WTC11 (cell line): ENCODE measurements around the gene PHYHIPL. TPM values are rescaled to one million over a fixed set of nuclear protein-coding genes. Genes with fewer than 3 reads are reported as not detected.

Experiments
- ATAC-seq: fragments of 200-7000 bp; cut with Tn5 transposase; 2 replicates; pipeline ENCODE4 v1.10.0; 2021; ENCODE audit warnings: mild to moderate bottlenecking, moderate library complexity
- CTCF ChIA-PET: fragments of 300-600 bp; sonication (Branson Sonifier 250); formaldehyde crosslinking; loops from one replicate; lab custom pipeline; 2021; ENCODE audit warnings: antibody characterized with exemption; lab: Charles Lee
- POLR2A ChIA-PET: fragments of 350-600 bp; sonication (Branson Sonifier 250); formaldehyde crosslinking; loops from one replicate; lab custom pipeline; 2021; ENCODE audit warnings: antibody characterized with exemption; lab: Charles Lee
- DNase-seq: peaks from one replicate; pipeline ENCODE4 v3.0.0; 2021; ENCODE audit warnings: low spot score
- H3K27ac Mint-ChIP-seq: 2 replicates; pipeline ENCODE4 v1.8.0; 2021; ENCODE audit warnings: mixed read lengths
- H3K27me3 Mint-ChIP-seq: 2 replicates; pipeline ENCODE4 v1.8.0; 2021; ENCODE audit warnings: low read depth, mild to moderate bottlenecking, moderate library complexity, mixed read lengths
- H3K36me3 Mint-ChIP-seq: 2 replicates; pipeline ENCODE4 v1.8.0; 2021; ENCODE audit warnings: mixed read lengths
- H3K4me1 Mint-ChIP-seq: 2 replicates; pipeline ENCODE4 v1.8.0; 2022; ENCODE audit warnings: mixed read lengths
- H3K4me3 Mint-ChIP-seq: 2 replicates; pipeline ENCODE4 v1.8.0; 2021; ENCODE audit warnings: mild to moderate bottlenecking, moderate library complexity, mixed read lengths
- H3K9me3 Mint-ChIP-seq: 2 replicates; pipeline ENCODE4 v1.8.0; 2021; ENCODE audit warnings: mixed read lengths
- ATF6 ChIP-seq: sonication (generic); formaldehyde crosslinking; IDR thresholded peaks from 2 replicates; pipeline ENCODE4 v1.8.1; 2023; ENCODE audit warnings: mild to moderate bottlenecking, missing genetic modification reagents
- CREB1 ChIP-seq: sonication (generic); formaldehyde crosslinking; IDR thresholded peaks from 2 replicates; pipeline ENCODE4 v1.8.0; 2023; ENCODE audit warnings: mild to moderate bottlenecking, missing genetic modification reagents
- ETV6 ChIP-seq: sonication (generic); formaldehyde crosslinking; IDR thresholded peaks from 2 replicates; pipeline ENCODE4 v1.8.1; 2022; ENCODE audit warnings: mild to moderate bottlenecking, missing genetic modification reagents
- FOXJ3 ChIP-seq: sonication (generic); formaldehyde crosslinking; IDR thresholded peaks from 2 replicates; pipeline ENCODE4 v1.9.0; 2021; ENCODE audit warnings: missing genetic modification reagents, mild to moderate bottlenecking, borderline replicate concordance
- FOXP1 ChIP-seq: sonication (generic); formaldehyde crosslinking; IDR thresholded peaks from 2 replicates; pipeline ENCODE4 v1.8.0; 2022; ENCODE audit warnings: missing genetic modification reagents, mild to moderate bottlenecking, moderate library complexity, borderline replicate concordance
- GABPB1 ChIP-seq: sonication (generic); formaldehyde crosslinking; IDR thresholded peaks from 2 replicates; pipeline ENCODE4 v1.8.1; 2023; ENCODE audit warnings: mild to moderate bottlenecking, missing genetic modification reagents
- JUN ChIP-seq: sonication (generic); formaldehyde crosslinking; IDR thresholded peaks from 2 replicates; pipeline ENCODE4 v1.8.0; 2023; ENCODE audit warnings: mild to moderate bottlenecking, missing genetic modification reagents
- KAT7 ChIP-seq: sonication (generic); formaldehyde crosslinking; IDR thresholded peaks from 2 replicates; pipeline ENCODE4 v1.8.1; 2023; ENCODE audit warnings: missing genetic modification reagents, mild to moderate bottlenecking, borderline replicate concordance
- OVOL2 ChIP-seq: fragments of 250-450 bp; sonication (Bioruptor Pico); IDR thresholded peaks from 2 replicates; pipeline ENCODE4 v1.9.0; 2021; ENCODE audit warnings: mild to moderate bottlenecking, borderline replicate concordance
- PRDM15 ChIP-seq: sonication (generic); formaldehyde crosslinking; IDR thresholded peaks from 2 replicates; pipeline ENCODE4 v1.8.0; 2022; ENCODE audit warnings: missing genetic modification reagents
- RORB ChIP-seq: fragments of 250-450 bp; sonication (Bioruptor Pico); IDR thresholded peaks from 2 replicates; pipeline ENCODE4 v1.9.0; 2021; ENCODE audit warnings: mild to moderate bottlenecking
- ZNF317 ChIP-seq: sonication (generic); formaldehyde crosslinking; IDR thresholded peaks from 2 replicates; pipeline ENCODE4 v1.8.1; 2023; ENCODE audit warnings: low read depth, mild to moderate bottlenecking, moderate library complexity, missing genetic modification reagents, borderline replicate concordance
- ZNF425 ChIP-seq: fragments of 250-450 bp; sonication (Bioruptor Pico); conservative IDR thresholded peaks from 2 replicates; pipeline ENCODE4 v1.9.0; 2021; ENCODE audit warnings: mild to moderate bottlenecking
- ZNF512 ChIP-seq: sonication (generic); formaldehyde crosslinking; IDR thresholded peaks from 2 replicates; pipeline ENCODE4 v1.8.1; 2022; ENCODE audit warnings: missing genetic modification reagents, borderline replicate concordance
- ZNF671 ChIP-seq: fragments of 250-450 bp; sonication (Bioruptor Pico); IDR thresholded peaks from 2 replicates; pipeline ENCODE4 v1.8.0; 2021; ENCODE audit warnings: mild to moderate bottlenecking
- total RNA-seq: library from RNA; stranded (reverse); gene quantifications from 3 replicates; pipeline ENCODE4 v1.2.3, GENCODE V29; 2021
- TF ChIP-seq, protein P1 (sequence below): sonication (generic); formaldehyde crosslinking; IDR thresholded peaks from 2 replicates; pipeline ENCODE4 v1.8.1; 2023; ENCODE audit warnings: mild to moderate bottlenecking, missing genetic modification reagents, borderline replicate concordance

The PHYHIPL gene
- total RNA-seq, 1 experiment from 2014 or later, result 0.13 TPM

DNA sequence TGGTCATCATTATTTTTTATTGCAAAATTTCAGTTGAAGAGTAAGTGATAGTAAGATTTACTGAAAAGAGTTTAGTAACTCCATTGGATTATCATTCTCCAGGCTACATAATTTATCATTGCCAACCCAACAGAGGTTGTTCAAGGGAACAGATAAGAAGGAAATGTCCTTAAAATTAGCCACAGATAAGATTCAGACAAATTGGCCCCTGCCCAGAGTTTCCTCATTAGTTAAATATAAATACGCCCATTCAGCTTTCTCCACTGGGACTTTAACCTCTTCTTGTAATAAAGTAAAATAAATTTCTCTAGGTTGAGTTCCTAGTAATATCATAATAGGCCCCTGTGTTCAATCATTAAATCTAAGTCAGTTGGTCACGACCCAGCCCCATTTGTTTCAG lies 27.7 kb upstream of the PHYHIPL start:
- Mint-ChIP-seq H3K27me3 (no peaks in the 10 kb centered on the region), H3K27ac (no peak overlapping the region), H3K4me3 (no peak overlapping the region), H3K36me3 (no peaks in the 10 kb centered on the region), H3K9me3 (no peaks in the 10 kb centered on the region), H3K4me1 (no peaks in the 10 kb centered on the region)
- ChIA-PET CTCF (no interaction called here), POLR2A (no interaction called here)
- TF ChIP-seq ATF6 (CRISPR knock-in tag) (no peak), OVOL2 (no peak), RORB (CRISPR knock-in tag) (no peak), ETV6 (CRISPR knock-in tag) (no peak), ZNF671 (CRISPR knock-in tag) (no peak), FOXP1 (CRISPR knock-in tag) (no peak), ZNF512 (CRISPR knock-in tag) (no peak), PRDM15 (no peak)
- DNase-seq (no peak), ATAC-seq (no peak)

- DNase-seq, result no peak
- TF ChIP-seq GABPB1 (no peak), FOXJ3 (no peak), CREB1 (no peak), ZNF425 (CRISPR knock-in tag) (no peak), ZNF317 (CRISPR knock-in tag) (no peak), ATF6 (CRISPR knock-in tag) (no peak), RORB (CRISPR knock-in tag) (no peak), OVOL2 (no peak), KAT7 (no peak), ZNF671 (CRISPR knock-in tag) (no peak), JUN (CRISPR knock-in tag) (no peak)
- TF ChIP-seq, protein P1, sequence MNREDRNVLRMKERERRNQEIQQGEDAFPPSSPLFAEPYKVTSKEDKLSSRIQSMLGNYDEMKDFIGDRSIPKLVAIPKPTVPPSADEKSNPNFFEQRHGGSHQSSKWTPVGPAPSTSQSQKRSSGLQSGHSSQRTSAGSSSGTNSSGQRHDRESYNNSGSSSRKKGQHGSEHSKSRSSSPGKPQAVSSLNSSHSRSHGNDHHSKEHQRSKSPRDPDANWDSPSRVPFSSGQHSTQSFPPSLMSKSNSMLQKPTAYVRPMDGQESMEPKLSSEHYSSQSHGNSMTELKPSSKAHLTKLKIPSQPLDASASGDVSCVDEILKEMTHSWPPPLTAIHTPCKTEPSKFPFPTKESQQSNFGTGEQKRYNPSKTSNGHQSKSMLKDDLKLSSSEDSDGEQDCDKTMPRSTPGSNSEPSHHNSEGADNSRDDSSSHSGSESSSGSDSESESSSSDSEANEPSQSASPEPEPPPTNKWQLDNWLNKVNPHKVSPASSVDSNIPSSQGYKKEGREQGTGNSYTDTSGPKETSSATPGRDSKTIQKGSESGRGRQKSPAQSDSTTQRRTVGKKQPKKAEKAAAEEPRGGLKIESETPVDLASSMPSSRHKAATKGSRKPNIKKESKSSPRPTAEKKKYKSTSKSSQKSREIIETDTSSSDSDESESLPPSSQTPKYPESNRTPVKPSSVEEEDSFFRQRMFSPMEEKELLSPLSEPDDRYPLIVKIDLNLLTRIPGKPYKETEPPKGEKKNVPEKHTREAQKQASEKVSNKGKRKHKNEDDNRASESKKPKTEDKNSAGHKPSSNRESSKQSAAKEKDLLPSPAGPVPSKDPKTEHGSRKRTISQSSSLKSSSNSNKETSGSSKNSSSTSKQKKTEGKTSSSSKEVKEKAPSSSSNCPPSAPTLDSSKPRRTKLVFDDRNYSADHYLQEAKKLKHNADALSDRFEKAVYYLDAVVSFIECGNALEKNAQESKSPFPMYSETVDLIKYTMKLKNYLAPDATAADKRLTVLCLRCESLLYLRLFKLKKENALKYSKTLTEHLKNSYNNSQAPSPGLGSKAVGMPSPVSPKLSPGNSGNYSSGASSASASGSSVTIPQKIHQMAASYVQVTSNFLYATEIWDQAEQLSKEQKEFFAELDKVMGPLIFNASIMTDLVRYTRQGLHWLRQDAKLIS (CRISPR knock-in tag), result no peak
- Mint-ChIP-seq H3K36me3 (no peaks in the 10 kb centered on the region), H3K4me1 (no peaks in the 10 kb centered on the region), H3K9me3 (no peaks in the 10 kb centered on the region), H3K27me3 (no peaks in the 10 kb centered on the region), H3K27ac (no peak overlapping the region), H3K4me3 (no peak overlapping the region)
- CTCF ChIA-PET, result no interaction called here
- POLR2A ChIA-PET, result no interaction called here
- ATAC-seq, result no peak
Measured at GRCh38 chr10:59155556-59155955, 20.9 kb upstream of the PHYHIPL start.
